Spleen (tissue), 11 donors: ENCODE measurements around the gene MYO9A. TPM values are rescaled to one million over a fixed set of nuclear protein-coding genes. Genes with fewer than 3 reads are reported as not detected.

Experiments
- DNase-seq: peaks from one replicate; pipeline ENCODE4 v3.0.0-alpha.2; 2020
- H3K27ac ChIP-seq, 8 donors: fragments of 200-600 bp; sonication (generic) in 7 of 8; 1 replicate in 4 of 8; 2 replicates in 4 of 8; pipeline versions ENCODE4 v1.5.0 to v1.8.0; 2016 to 2021; ENCODE audit warnings: inconsistent platforms in 4 of 8, mild to moderate bottlenecking in 4 of 8, moderate library complexity in 1 of 8
- H3K27me3 ChIP-seq, 7 donors: fragments of 200-600 bp; sonication (generic) in 6 of 7; replicated peaks in 1 of 7; 1 replicate in 4 of 7; 2 replicates in 3 of 7; pipeline versions ENCODE4 v1.5.0 to v1.8.0; 2016 to 2021; ENCODE audit warnings: inconsistent platforms in 3 of 7, mild to moderate bottlenecking in 1 of 7
- H3K36me3 ChIP-seq, 6 donors: fragments of 200-600 bp; sonication (generic) in 5 of 6; 1 replicate in 4 of 6; 2 replicates in 2 of 6; pipeline versions ENCODE4 v1.5.0 to v1.8.0; 2016 to 2021; ENCODE audit warnings: inconsistent platforms in 2 of 6
- H3K4me1 ChIP-seq, 6 donors: fragments of 200-600 bp; sonication (generic) in 5 of 6; 1 replicate in 3 of 6; 2 replicates in 3 of 6; pipeline versions ENCODE4 v1.5.0 to v1.8.0; 2016 to 2021; ENCODE audit warnings: inconsistent platforms in 3 of 6
- H3K4me3 ChIP-seq, 8 donors: fragments of 200-600 bp; sonication (generic) in 7 of 8; 1 replicate in 4 of 8; 2 replicates in 4 of 8; pipeline versions ENCODE4 v1.5.0 to v1.8.0; 2016 to 2021; ENCODE audit warnings: inconsistent platforms in 4 of 8, mild to moderate bottlenecking in 4 of 8, moderate library complexity in 2 of 8
- H3K9me3 ChIP-seq, 8 donors: fragments of 200-600 bp; sonication (generic) in 7 of 8; 1 replicate in 4 of 8; 2 replicates in 4 of 8; pipeline versions ENCODE4 v1.5.0 to v1.8.0; 2016 to 2021; ENCODE audit warnings: inconsistent platforms in 4 of 8
- POLR2A ChIP-seq, 3 donors: fragments of 450-650 bp; IDR thresholded peaks; one replicate each; pipeline ENCODE4 v1.5.1; 2017; ENCODE audit warnings: antibody characterized with exemption in 3 of 3, mild to moderate bottlenecking in 1 of 3
- POLR2AphosphoS5 ChIP-seq, 3 donors: sonication (generic); formaldehyde crosslinking; IDR thresholded peaks; one replicate each; pipeline ENCODE4 v1.5.1; 2017; ENCODE audit warnings: antibody characterized with exemption in 3 of 3
- WGBS, 5 donors: extraction: QIAGEN DNeasy Blood & Tissue Kit in 3 of 5; methylation state at CpG; one replicate each; pipeline versions ENCODE4 v1.1.5 to v1.1.7; 2013 to 2018; 5-methylcytosine and 5-hydroxymethylcytosine counted together
- intact Hi-C: fragments of 100-400 bp; cut with DNase I; formaldehyde crosslinking; loops from one replicate; pipeline ENCODE4 v1.15.0; 2023; ENCODE audit warnings: low total_unique reads
- polyA plus RNA-seq, 3 donors: library from polyadenylated mRNA; stranded (reverse); fragments of 200-250 nt; gene quantifications; one replicate each; pipeline ENCODE4 v1.2.1, GENCODE V29; 2013
- total RNA-seq, 7 donors: library from RNA; depleted of rRNA in 3 of 7; stranded (reverse); fragments of >200 nt in 3 of 7; fragmentation: NEBNext Ultra II Directional in 4 of 7; extraction: Animal tissue kit (Norgen Biotek cat#: 25700) in 4 of 7; gene quantifications; one replicate each; pipeline versions ENCODE4 v1.1.0 to v1.2.1, GENCODE V29; 2016 to 2021
- TF ChIP-seq, protein P1 (sequence below), 11 experiments: fragments of 200-600 bp in 7 of 11; fragments of 450-650 bp in 4 of 11; sonication (generic) in 4 of 11; IDR thresholded peaks in 8 of 11; conservative IDR thresholded peaks in 3 of 11; 1 replicate in 7 of 11; 2 replicates in 4 of 11; pipeline versions ENCODE4 v1.4.0 to v1.8.0; 2016 to 2021; ENCODE audit warnings: antibody characterized with exemption in 11 of 11, inconsistent platforms in 4 of 11, mild to moderate bottlenecking in 1 of 11
- donor health status: healthy with polysubstance abuse.
- donor health status: DM: no; HTN: no; CAD: no; lungs with moderate emphysema.
- donor health status: DM: no; HTN: no; CAD: no.
- donor health status: Bipolar disorder and iron deficiency.
- donor health status: healthy.
- donor health status: DM: no; HTN: no; CAD: no.
- donor health status: DM: yes; HTN: yes; CAD: no.

Gene MYO9A
- total and polyA plus RNA-seq, 10 donors = 1.7 to 80.9 (median 50.9) TPM

DNA sequence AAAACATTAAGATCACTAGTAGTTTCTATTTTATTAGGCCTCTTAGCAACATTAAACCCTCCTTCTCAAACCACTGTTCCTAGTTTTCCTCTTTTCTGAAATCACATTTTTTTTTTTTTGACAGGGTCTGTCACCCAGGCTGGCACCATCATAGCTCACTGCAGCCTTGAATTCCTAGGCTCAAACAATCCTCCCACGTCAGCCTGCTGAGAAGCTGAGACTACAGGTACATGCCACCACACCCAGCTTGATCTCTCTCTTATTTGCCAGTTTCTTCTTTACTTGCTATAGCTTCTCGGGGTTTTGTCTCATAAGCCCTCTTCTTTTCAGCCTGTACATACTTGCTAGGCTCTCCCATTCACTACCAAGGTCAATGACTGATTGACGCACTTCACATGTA, 28.3 kb upstream of the MYO9A start:
- TF ChIP-seq, protein P1, sequence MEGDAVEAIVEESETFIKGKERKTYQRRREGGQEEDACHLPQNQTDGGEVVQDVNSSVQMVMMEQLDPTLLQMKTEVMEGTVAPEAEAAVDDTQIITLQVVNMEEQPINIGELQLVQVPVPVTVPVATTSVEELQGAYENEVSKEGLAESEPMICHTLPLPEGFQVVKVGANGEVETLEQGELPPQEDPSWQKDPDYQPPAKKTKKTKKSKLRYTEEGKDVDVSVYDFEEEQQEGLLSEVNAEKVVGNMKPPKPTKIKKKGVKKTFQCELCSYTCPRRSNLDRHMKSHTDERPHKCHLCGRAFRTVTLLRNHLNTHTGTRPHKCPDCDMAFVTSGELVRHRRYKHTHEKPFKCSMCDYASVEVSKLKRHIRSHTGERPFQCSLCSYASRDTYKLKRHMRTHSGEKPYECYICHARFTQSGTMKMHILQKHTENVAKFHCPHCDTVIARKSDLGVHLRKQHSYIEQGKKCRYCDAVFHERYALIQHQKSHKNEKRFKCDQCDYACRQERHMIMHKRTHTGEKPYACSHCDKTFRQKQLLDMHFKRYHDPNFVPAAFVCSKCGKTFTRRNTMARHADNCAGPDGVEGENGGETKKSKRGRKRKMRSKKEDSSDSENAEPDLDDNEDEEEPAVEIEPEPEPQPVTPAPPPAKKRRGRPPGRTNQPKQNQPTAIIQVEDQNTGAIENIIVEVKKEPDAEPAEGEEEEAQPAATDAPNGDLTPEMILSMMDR (IDR thresholded peaks at IDR 0.05 in 8 of 11, conservative IDR thresholded peaks at IDR 0.05 in 3 of 11) = no peak
- no peak for TF ChIP-seq POLR2AphosphoS5 (IDR thresholded peaks at IDR 0.05)
- TF ChIP-seq POLR2A (IDR thresholded peaks at IDR 0.05) = no peak
- peaks cover 0 to 12% (median 0%) of the 10 kb centered on the region in 6 donors for H3K4me1 ChIP-seq
- no peaks in the 10 kb centered on the region for H3K27me3 ChIP-seq
- peak overlapping the region in 4 of 8 donors; percentile 25 to 37 (median 33) for H3K27ac ChIP-seq
- H3K36me3 ChIP-seq = no peaks in the 10 kb centered on the region
- H3K9me3 ChIP-seq = no peaks in the 10 kb centered on the region
- WGBS, 5 donors = 59 to 97% (median 95%) methylated on average over 3 of the region's 3 CpGs
- intact Hi-C loops = no loop called here
- no peak for DNase-seq
- H3K4me3 ChIP-seq = no peak overlapping the region

DNA sequence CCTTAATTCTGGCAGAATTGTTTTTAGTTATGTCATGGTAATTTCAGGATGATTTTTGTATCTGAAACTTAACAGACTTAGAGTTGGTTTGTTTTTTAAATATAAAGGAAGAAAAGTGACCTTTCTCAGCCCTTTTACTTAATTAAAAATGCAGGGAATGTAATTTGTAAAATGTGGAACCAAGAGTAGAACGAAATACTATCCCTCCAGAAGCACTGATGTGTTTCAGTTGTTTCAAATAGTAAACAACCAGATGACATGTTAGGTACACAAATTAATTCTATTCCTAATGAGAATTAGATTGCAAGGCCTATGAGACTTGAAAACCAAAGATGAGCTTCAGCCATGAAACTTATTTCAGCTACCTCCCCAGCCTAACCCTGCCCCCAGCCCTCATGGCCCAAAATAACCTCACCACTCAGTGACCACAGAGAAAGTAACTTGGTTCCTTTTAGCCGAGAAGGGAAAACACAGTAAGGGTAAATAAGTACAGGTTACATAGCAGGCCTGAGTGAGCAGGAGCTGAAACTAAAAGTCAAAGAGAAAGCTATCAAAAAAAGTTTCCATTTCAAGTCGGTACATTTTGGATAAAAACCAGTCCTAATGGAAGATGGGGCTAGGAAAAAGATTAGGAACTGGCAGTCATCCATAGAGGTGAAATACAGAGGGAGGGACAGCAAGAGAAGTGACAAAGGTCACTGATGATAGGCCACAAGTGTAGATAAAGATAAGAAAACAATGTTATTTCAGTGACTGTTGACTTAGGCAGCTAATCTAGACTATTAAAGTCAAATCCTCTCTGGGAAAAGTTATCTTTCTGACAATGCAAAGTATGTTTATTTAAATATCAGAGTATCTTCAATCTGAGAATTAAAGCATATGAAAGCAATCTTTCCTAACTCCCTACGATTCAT, 23.5 kb upstream of the MYO9A start:
- TF ChIP-seq POLR2AphosphoS5 (IDR thresholded peaks at IDR 0.05) (no peak), POLR2A (IDR thresholded peaks at IDR 0.05) (no peak)
- TF ChIP-seq, protein P1 (IDR thresholded peaks at IDR 0.05 in 8 of 11, conservative IDR thresholded peaks at IDR 0.05 in 3 of 11) = no peak
- Histone ChIP-seq H3K4me1 (peaks cover 0 to 17% (median 0%) of the 10 kb centered on the region in 6 donors), H3K36me3 (no peaks in the 10 kb centered on the region), H3K9me3 (no peaks in the 10 kb centered on the region), H3K4me3 (no peak overlapping the region), H3K27ac (peak overlapping the region in 6 of 8 donors; percentile 1 to 49 (median 26)), H3K27me3 (no peaks in the 10 kb centered on the region)
- intact Hi-C loops = no loop called here
- 44 to 53% (median 48%) methylated on average over 4 of the region's 4 CpGs for WGBS, 5 donors
- no peak for DNase-seq

DNA sequence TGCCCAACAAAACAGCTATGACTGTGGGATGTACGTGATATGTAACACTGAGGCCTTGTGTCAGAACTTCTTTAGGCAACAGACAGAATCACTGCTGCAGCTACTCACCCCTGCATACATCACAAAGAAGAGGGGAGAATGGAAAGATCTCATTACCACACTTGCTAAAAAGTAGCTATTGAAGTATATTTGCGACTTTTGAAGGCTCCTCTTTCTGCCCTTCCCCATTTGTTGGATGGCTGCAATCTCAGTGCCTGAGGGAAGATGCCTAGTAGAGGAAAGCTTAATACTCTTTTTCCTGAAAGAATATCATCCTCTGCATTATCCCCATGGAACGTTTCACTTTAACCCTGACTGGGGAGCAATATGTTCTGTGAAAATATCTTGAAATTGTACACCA, 22.1 kb upstream of the MYO9A start:
- intact Hi-C loops = no loop called here
- H3K27ac ChIP-seq = no peak overlapping the region
- DNase-seq = no peak

DNA sequence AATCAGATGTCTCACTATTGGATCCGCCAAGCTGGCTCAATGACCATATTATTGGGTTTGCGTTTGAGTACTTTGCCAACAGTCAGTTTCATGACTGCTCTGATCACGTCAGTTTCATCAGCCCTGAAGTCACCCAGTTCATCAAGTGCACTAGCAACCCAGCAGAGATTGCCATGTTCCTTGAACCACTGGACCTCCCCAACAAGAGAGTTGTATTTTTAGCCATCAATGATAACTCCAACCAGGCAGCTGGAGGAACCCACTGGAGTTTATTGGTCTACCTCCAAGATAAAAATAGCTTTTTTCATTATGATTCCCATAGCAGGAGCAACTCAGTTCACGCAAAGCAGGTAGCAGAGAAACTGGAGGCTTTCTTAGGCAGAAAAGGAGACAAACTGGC, 21.7 kb upstream of the MYO9A start:
- Histone ChIP-seq H3K27ac (no peak overlapping the region), H3K36me3 (no peaks in the 10 kb centered on the region), H3K9me3 (no peaks in the 10 kb centered on the region), H3K4me3 (no peak overlapping the region), H3K4me1 (peaks cover 0 to 17% (median 0%) of the 10 kb centered on the region in 6 donors), H3K27me3 (no peaks in the 10 kb centered on the region)
- WGBS, 5 donors = 87 to 97% (median 96%) methylated on average over 4 of the region's 4 CpGs
- intact Hi-C loops = no loop called here
- TF ChIP-seq, protein P1 (IDR thresholded peaks at IDR 0.05 in 8 of 11, conservative IDR thresholded peaks at IDR 0.05 in 3 of 11) = no peak
- no peak for TF ChIP-seq POLR2A (IDR thresholded peaks at IDR 0.05)
- no peak for TF ChIP-seq POLR2AphosphoS5 (IDR thresholded peaks at IDR 0.05)
- no peak for DNase-seq

More for the DNA sequence above, 22.1 kb upstream of the MYO9A start:
- no peaks in the 10 kb centered on the region for H3K36me3 ChIP-seq
- H3K4me3 ChIP-seq = no peak overlapping the region
- 91 to 95% (median 92%) methylated on average over 3 of the region's 3 CpGs for WGBS, 5 donors
- peaks cover 0 to 17% (median 0%) of the 10 kb centered on the region in 6 donors for H3K4me1 ChIP-seq
- H3K9me3 ChIP-seq = no peaks in the 10 kb centered on the region
- no peaks in the 10 kb centered on the region for H3K27me3 ChIP-seq
- TF ChIP-seq, protein P1 (IDR thresholded peaks at IDR 0.05 in 8 of 11, conservative IDR thresholded peaks at IDR 0.05 in 3 of 11) = no peak
- no peak for TF ChIP-seq POLR2AphosphoS5 (IDR thresholded peaks at IDR 0.05)
- no peak for TF ChIP-seq POLR2A (IDR thresholded peaks at IDR 0.05)
